K562 (cell line): ENCODE data around the gene PBXIP1. TPM values are rescaled to one million over a fixed set of nuclear protein-coding genes. Genes with fewer than 3 reads are reported as not detected.

Experiments used
- CHD4 ChIP-seq: fragments of 200-600 bp; sonication (generic); IDR thresholded peaks from 3 replicates; pipeline ENCODE4 v1.6.1; 2012; ENCODE audit warnings: low read depth, mild to moderate bottlenecking, mixed read lengths, low read length, inconsistent platforms; ENCODE audit not compliant: insufficient read depth, insufficient replicate concordance, poor library complexity, severe bottlenecking
- FOXK1 ChIP-seq: sonication (generic); formaldehyde crosslinking; IDR thresholded peaks from 2 replicates; pipeline ENCODE4 v1.8.0; 2022; ENCODE audit warnings: missing genetic modification reagents, mild to moderate bottlenecking, borderline replicate concordance
- KDM1A ChIP-seq, 2 experiments: fragments of 450-650 bp; IDR thresholded peaks; 2 replicates each; pipeline ENCODE4 v1.6.1; 2016; ENCODE audit warnings: mild to moderate bottlenecking in 2 of 2
- PCBP1 ChIP-seq: fragments of 200-400 bp; formaldehyde crosslinking; IDR thresholded peaks from 2 replicates; pipeline ENCODE4 v1.6.1; 2018; ENCODE audit warnings: mild to moderate bottlenecking, low read depth, low read length; ENCODE audit not compliant: poor library complexity, severe bottlenecking
- PCBP2 ChIP-seq: fragments of 200-400 bp; formaldehyde crosslinking; IDR thresholded peaks from 2 replicates; pipeline ENCODE4 v1.6.1; 2018; ENCODE audit warnings: low read length, low read depth, mild to moderate bottlenecking, moderate library complexity; ENCODE audit not compliant: poor library complexity, severe bottlenecking
- PHB ChIP-seq: fragments of 250-450 bp; sonication (Bioruptor Pico); IDR thresholded peaks from 2 replicates; pipeline ENCODE4 v1.5.0; 2021
- PHTF2 ChIP-seq: fragments of 250-450 bp; sonication (Bioruptor Pico); IDR thresholded peaks from 2 replicates; pipeline ENCODE4 v1.5.0; 2021; ENCODE audit warnings: mild to moderate bottlenecking
- POLR2H ChIP-seq: IDR thresholded peaks from 2 replicates; pipeline ENCODE4 v1.6.1; 2016; ENCODE audit warnings: missing genetic modification characterization, low read depth, mild to moderate bottlenecking, control low read depth, missing compliant biosample characterization, moderate library complexity
- POLR3A ChIP-seq: IDR thresholded peaks from 2 replicates; pipeline ENCODE4 v1.6.1; 2011; ENCODE audit warnings: borderline replicate concordance, mild to moderate bottlenecking, moderate library complexity; ENCODE audit not compliant: insufficient read length, insufficient read depth; ENCODE audit errors: extremely low read depth
- PRPF4 ChIP-seq: fragments of 200-400 bp; formaldehyde crosslinking; IDR thresholded peaks from one replicate; pipeline ENCODE4 v1.6.1; 2017; ENCODE audit warnings: low read length, low read depth, mild to moderate bottlenecking; ENCODE audit not compliant: insufficient read depth, poor library complexity, severe bottlenecking
- TCF7L2 ChIP-seq: fragments of 150-350 bp; IDR thresholded peaks from 2 replicates; pipeline ENCODE4 v1.6.1; 2016; ENCODE audit warnings: low read depth, mild to moderate bottlenecking, low read length, moderate library complexity
- ZFP30 ChIP-seq: fragments of 250-450 bp; sonication (Bioruptor Pico); IDR thresholded peaks from 2 replicates; pipeline ENCODE4 v1.8.0; 2022; ENCODE audit warnings: moderate library complexity, mild to moderate bottlenecking, inconsistent platforms, borderline replicate concordance
- ZFPM2 ChIP-seq: fragments of 250-450 bp; sonication (Bioruptor Pico); IDR thresholded peaks from 2 replicates; pipeline ENCODE4 v1.5.1; 2022; ENCODE audit warnings: mild to moderate bottlenecking
- ZKSCAN1 ChIP-seq: fragments of 150-350 bp; IDR thresholded peaks from 2 replicates; pipeline ENCODE4 v1.6.1; 2016; ENCODE audit warnings: low read depth, low read length
- ZNF133 ChIP-seq: fragments of 250-450 bp; sonication (Bioruptor Pico); IDR thresholded peaks from 2 replicates; pipeline ENCODE4 v1.4.0; 2020; ENCODE audit warnings: mild to moderate bottlenecking
- ZNF76 ChIP-seq: fragments of 250-450 bp; sonication (Bioruptor Pico); IDR thresholded peaks from 2 replicates; pipeline ENCODE4 v1.4.0; 2020; ENCODE audit warnings: mild to moderate bottlenecking, moderate library complexity, borderline replicate concordance
- polyA plus RNA-seq, 8 experiments: library from polyadenylated mRNA; depleted of rRNA in 4 of 8; stranded (reverse) in 5 of 8; unstranded in 3 of 8; fragments of >200 nt; fragmentation: Nextera tagmentation in 2 of 8; fragmentation: Illumina TruSeq in 1 of 8; extraction: Ambion mirVana in 2 of 8; extraction: Trizol in 1 of 8; gene quantifications; 2 replicates each; pipeline versions ENCODE4 v1.2.1 to v1.2.3, GENCODE V29; 2011 to 2014; ENCODE audit warnings: inconsistent platforms in 1 of 8, missing spikeins in 1 of 8
- total RNA-seq, 7 experiments: library from RNA; depleted of rRNA in 6 of 7; stranded (reverse); fragments of >200 nt in 6 of 7; fragmentation: Illumina TruSeq in 2 of 7; extraction: Trizol in 2 of 7; gene quantifications; 2 replicates each; pipeline versions ENCODE4 v1.2.1 to v1.2.3, GENCODE V29; 2011 to 2021; ENCODE audit warnings: low replicate concordance in 1 of 7
- TF ChIP-seq, protein P1 (sequence below): fragments of 450-650 bp; IDR thresholded peaks from 2 replicates; pipeline ENCODE4 v1.6.1; 2016; ENCODE audit warnings: low read depth, mild to moderate bottlenecking, moderate library complexity
- TF ChIP-seq, protein P2 (sequence below): fragments of 250-450 bp; sonication (Bioruptor Pico); IDR thresholded peaks from 2 replicates; pipeline ENCODE4 v1.6.1; 2021; ENCODE audit warnings: mild to moderate bottlenecking
- TF ChIP-seq, protein P3 (sequence below), 2 experiments: IDR thresholded peaks; 2 replicates each; pipeline ENCODE4 v1.6.1; 2012; ENCODE audit warnings: improper control_type of control experiment in 2 of 2, low read depth in 2 of 2, low read length in 2 of 2, borderline replicate concordance in 1 of 2
- TF ChIP-seq, protein P4 (sequence below): fragments of 150-350 bp; IDR thresholded peaks from 2 replicates; pipeline ENCODE4 v1.6.1; 2014; ENCODE audit warnings: low read depth, mild to moderate bottlenecking, low read length, borderline replicate concordance

PBXIP1 gene
- total and polyA plus RNA-seq, 9 of the 15 experiments (the other 6 are each of a cell fraction or from before 2014, with no cell fraction given) = 0.13 to 8.3 (median 5.8) TPM

DNA sequence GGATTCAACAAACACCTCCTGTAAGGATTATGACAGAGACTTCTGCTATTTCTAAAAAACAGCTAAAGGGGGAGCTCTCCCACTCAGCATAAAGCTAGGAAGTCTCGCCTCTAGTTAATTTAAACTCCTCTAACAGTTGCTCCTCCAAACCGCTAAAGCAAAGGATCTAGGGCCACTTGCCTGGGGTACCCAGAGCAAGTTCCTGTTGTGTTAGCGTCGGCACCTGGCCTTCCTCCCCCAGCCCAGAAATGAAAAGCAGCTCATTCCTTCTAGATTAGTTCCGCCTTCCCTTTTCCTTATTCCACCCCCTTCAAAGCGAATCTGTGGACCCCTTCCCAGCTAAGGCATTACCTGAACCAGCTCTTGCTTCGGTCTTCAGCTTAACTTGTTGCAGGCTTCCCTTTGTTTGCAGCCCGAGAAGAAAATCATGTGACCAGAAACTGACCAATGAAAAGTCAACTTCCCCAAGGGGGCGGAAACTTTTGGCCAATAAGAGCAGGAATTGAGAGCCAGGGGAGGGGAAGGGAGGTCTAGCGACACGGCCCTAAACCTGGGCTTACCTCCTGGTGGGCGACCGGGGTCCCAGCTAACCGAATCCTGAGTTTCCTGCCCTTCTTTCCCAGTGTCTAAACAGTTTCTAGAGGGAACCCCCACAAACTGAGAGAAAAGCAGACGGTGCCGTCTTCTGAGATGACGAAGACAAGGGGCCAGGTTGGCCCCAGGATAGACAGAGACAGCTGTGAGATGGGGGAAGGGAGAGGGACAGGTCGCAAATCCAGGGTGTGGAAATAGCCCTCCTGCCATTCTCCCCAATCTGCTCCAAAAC, at the start of gene PBXIP1 (continued):
- TF ChIP-seq ZFP30 (CRISPR knock-in tag) = no peak
- TF ChIP-seq, protein P1, sequence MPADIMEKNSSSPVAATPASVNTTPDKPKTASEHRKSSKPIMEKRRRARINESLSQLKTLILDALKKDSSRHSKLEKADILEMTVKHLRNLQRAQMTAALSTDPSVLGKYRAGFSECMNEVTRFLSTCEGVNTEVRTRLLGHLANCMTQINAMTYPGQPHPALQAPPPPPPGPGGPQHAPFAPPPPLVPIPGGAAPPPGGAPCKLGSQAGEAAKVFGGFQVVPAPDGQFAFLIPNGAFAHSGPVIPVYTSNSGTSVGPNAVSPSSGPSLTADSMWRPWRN = no peak
- no peak for TF ChIP-seq ZKSCAN1
- TF ChIP-seq ZFPM2 = no peak
- no peak for TF ChIP-seq POLR2H
- TF ChIP-seq PCBP2 = no peak
- TF ChIP-seq PRPF4 = no peak
- TF ChIP-seq, protein P2, sequence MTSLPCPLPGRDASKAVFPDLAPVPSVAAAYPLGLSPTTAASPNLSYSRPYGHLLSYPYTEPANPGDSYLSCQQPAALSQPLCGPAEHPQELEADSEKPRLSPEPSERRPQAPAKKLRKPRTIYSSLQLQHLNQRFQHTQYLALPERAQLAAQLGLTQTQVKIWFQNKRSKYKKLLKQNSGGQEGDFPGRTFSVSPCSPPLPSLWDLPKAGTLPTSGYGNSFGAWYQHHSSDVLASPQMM (CRISPR knock-in tag) = no peak
- no peak for TF ChIP-seq CHD4
- TF ChIP-seq KDM1A (IDR thresholded peaks at IDR 0.05) = no peak
- no peak for TF ChIP-seq ZNF76 (CRISPR knock-in tag)
- TF ChIP-seq, protein P3, sequence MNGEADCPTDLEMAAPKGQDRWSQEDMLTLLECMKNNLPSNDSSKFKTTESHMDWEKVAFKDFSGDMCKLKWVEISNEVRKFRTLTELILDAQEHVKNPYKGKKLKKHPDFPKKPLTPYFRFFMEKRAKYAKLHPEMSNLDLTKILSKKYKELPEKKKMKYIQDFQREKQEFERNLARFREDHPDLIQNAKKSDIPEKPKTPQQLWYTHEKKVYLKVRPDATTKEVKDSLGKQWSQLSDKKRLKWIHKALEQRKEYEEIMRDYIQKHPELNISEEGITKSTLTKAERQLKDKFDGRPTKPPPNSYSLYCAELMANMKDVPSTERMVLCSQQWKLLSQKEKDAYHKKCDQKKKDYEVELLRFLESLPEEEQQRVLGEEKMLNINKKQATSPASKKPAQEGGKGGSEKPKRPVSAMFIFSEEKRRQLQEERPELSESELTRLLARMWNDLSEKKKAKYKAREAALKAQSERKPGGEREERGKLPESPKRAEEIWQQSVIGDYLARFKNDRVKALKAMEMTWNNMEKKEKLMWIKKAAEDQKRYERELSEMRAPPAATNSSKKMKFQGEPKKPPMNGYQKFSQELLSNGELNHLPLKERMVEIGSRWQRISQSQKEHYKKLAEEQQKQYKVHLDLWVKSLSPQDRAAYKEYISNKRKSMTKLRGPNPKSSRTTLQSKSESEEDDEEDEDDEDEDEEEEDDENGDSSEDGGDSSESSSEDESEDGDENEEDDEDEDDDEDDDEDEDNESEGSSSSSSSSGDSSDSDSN (IDR thresholded peaks at IDR 0.05; ENCODE audit: borderline replicate concordance in 1 of 2, low read depth in 2 of 2, low read length in 2 of 2) = no peak
- no peak for TF ChIP-seq PHTF2
- TF ChIP-seq FOXK1 (CRISPR knock-in tag) = no peak
- no peak for TF ChIP-seq POLR3A
- TF ChIP-seq ZNF133 (CRISPR knock-in tag) = no peak
- TF ChIP-seq, protein P4, sequence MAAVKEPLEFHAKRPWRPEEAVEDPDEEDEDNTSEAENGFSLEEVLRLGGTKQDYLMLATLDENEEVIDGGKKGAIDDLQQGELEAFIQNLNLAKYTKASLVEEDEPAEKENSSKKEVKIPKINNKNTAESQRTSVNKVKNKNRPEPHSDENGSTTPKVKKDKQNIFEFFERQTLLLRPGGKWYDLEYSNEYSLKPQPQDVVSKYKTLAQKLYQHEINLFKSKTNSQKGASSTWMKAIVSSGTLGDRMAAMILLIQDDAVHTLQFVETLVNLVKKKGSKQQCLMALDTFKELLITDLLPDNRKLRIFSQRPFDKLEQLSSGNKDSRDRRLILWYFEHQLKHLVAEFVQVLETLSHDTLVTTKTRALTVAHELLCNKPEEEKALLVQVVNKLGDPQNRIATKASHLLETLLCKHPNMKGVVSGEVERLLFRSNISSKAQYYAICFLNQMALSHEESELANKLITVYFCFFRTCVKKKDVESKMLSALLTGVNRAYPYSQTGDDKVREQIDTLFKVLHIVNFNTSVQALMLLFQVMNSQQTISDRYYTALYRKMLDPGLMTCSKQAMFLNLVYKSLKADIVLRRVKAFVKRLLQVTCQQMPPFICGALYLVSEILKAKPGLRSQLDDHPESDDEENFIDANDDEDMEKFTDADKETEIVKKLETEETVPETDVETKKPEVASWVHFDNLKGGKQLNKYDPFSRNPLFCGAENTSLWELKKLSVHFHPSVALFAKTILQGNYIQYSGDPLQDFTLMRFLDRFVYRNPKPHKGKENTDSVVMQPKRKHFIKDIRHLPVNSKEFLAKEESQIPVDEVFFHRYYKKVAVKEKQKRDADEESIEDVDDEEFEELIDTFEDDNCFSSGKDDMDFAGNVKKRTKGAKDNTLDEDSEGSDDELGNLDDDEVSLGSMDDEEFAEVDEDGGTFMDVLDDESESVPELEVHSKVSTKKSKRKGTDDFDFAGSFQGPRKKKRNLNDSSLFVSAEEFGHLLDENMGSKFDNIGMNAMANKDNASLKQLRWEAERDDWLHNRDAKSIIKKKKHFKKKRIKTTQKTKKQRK = no peak
- TF ChIP-seq PCBP1 = no peak
- no peak for TF ChIP-seq TCF7L2
- no peak for TF ChIP-seq PHB (CRISPR knock-in tag)
